Osteoblast (primary cell): ENCODE data around the gene NTNG2. TPM values are rescaled to one million over a fixed set of nuclear protein-coding genes. Genes with fewer than 3 reads are reported as not detected.

Experiments used
- DNase-seq: peaks from one replicate; pipeline ENCODE4 v3.0.0; 2011; ENCODE audit warnings: low spot score, mixed read lengths; ENCODE audit not compliant: insufficient read length; ENCODE audit errors: missing footprints
- H2AFZ ChIP-seq: 2 replicates; pipeline ENCODE4 v1.6.0; 2011; ENCODE audit warnings: mild to moderate bottlenecking, low read length
- H3K27ac ChIP-seq: 2 replicates; pipeline ENCODE4 v1.5.1; 2011; ENCODE audit warnings: mild to moderate bottlenecking, low read depth, low read length, moderate library complexity
- H3K27me3 ChIP-seq: 2 replicates; pipeline ENCODE4 v1.6.0; 2012; ENCODE audit warnings: mild to moderate bottlenecking, control low read depth, inconsistent platforms, low read length, moderate library complexity; ENCODE audit not compliant: insufficient read depth
- H3K36me3 ChIP-seq: 2 replicates; pipeline ENCODE4 v1.5.1; 2011; ENCODE audit warnings: mild to moderate bottlenecking, low read length, control low read depth, moderate library complexity; ENCODE audit not compliant: insufficient read depth
- H3K4me1 ChIP-seq: 2 replicates; pipeline ENCODE4 v1.5.1; 2011; ENCODE audit warnings: mild to moderate bottlenecking, low read length, control low read depth, moderate library complexity; ENCODE audit not compliant: insufficient read depth
- H3K4me2 ChIP-seq: 2 replicates; pipeline ENCODE4 v1.6.0; 2011; ENCODE audit warnings: mild to moderate bottlenecking, low read length; ENCODE audit not compliant: insufficient read depth
- H3K4me3 ChIP-seq: fragments of 200-600 bp; sonication (generic); 3 replicates; pipeline ENCODE4 v1.5.1; 2012; ENCODE audit warnings: mild to moderate bottlenecking, low read length, inconsistent platforms; ENCODE audit not compliant: insufficient read depth
- H3K79me2 ChIP-seq: 2 replicates; pipeline ENCODE4 v1.6.0; 2012; ENCODE audit warnings: mild to moderate bottlenecking, low read length, control low read depth, inconsistent platforms; ENCODE audit not compliant: insufficient read depth
- H3K9me3 ChIP-seq: 2 replicates; pipeline ENCODE4 v1.5.1; 2011; ENCODE audit warnings: low read depth, low read length, control low read depth
- H4K20me1 ChIP-seq: 2 replicates; pipeline ENCODE4 v1.6.0; 2012; ENCODE audit warnings: mild to moderate bottlenecking, low read length, control low read depth; ENCODE audit not compliant: insufficient read depth
- CTCF ChIP-seq: IDR thresholded peaks from 2 replicates; pipeline ENCODE4 v1.5.1; 2011; ENCODE audit warnings: mild to moderate bottlenecking, low read depth, low read length, moderate library complexity; ENCODE audit errors: extremely low read depth
- total RNA-seq: library from RNA; depleted of rRNA; stranded (reverse); fragments of >200 nt; gene quantifications from 2 replicates; pipeline ENCODE4 v1.2.3, GENCODE V29; 2012

NTNG2 gene
- total RNA-seq, 1 donor = 9.4 TPM

- H3K4me3 ChIP-seq = no peak overlapping the region
- TF ChIP-seq CTCF = no peak
These were observed 7.0 kb downstream of the NTNG2 start for GRCh38 chr9:132168851-132169250.

GRCh38 chr9:132169672-132170392 lies 8.0 kb downstream of the NTNG2 start:
- peaks cover 48% of the 10 kb centered on the region for H4K20me1 ChIP-seq
- peak; percentile 95 for DNase-seq
- H2AFZ ChIP-seq = no peak overlapping the region
- no peaks in the 10 kb centered on the region for H3K79me2 ChIP-seq
- H3K9me3 ChIP-seq = no peaks in the 10 kb centered on the region
- H3K36me3 ChIP-seq = no peaks in the 10 kb centered on the region
- no peak overlapping the region for H3K4me3 ChIP-seq
- H3K27ac ChIP-seq = no peak overlapping the region
- H3K4me1 ChIP-seq = no peaks in the 10 kb centered on the region
- peaks cover 38% of the 10 kb centered on the region for H3K27me3 ChIP-seq
- no peak overlapping the region for H3K4me2 ChIP-seq
- TF ChIP-seq CTCF = peak; percentile 78

More at GRCh38 chr9:132168851-132169250, 7.0 kb downstream of the NTNG2 start:
- no peaks in the 10 kb centered on the region for H3K4me1 ChIP-seq
- no peaks in the 10 kb centered on the region for H3K36me3 ChIP-seq
- H2AFZ ChIP-seq = no peak overlapping the region
- peak overlapping the region; percentile 23 for H3K4me2 ChIP-seq
- no peak for DNase-seq
- peaks cover 58% of the 10 kb centered on the region for H4K20me1 ChIP-seq
- no peaks in the 10 kb centered on the region for H3K9me3 ChIP-seq
- H3K79me2 ChIP-seq = no peaks in the 10 kb centered on the region
- peaks cover 47% of the 10 kb centered on the region for H3K27me3 ChIP-seq
- H3K27ac ChIP-seq = no peak overlapping the region

DNA sequence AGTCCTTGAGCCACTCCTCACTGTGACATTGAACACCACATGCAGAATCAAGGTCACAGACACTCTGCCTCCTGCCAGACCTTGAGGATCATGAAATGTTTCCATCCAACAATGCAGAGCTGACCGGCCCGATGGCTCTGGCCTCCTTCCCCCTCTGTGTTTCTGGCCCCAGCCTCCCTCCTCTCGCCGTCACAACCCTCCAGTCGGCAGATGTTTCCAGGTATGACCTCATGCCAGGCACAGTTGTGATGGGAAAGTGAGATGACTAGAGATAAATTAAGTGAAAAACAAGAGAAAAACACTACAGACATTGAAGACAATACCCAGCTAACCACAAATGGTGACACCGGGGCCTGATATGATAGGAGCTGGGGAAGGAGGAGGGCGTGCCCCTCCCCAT lies 9.8 kb downstream of the NTNG2 start:
- no peak overlapping the region for H3K4me2 ChIP-seq
- no peaks in the 10 kb centered on the region for H3K4me1 ChIP-seq
- H3K9me3 ChIP-seq = no peaks in the 10 kb centered on the region
- peak; percentile 73 for DNase-seq
- H3K79me2 ChIP-seq = no peaks in the 10 kb centered on the region
- H3K27me3 ChIP-seq = peaks cover 19% of the 10 kb centered on the region
- H3K4me3 ChIP-seq = no peak overlapping the region
- peaks cover 35% of the 10 kb centered on the region for H4K20me1 ChIP-seq
- no peak for TF ChIP-seq CTCF
- no peak overlapping the region for H3K27ac ChIP-seq
- no peak overlapping the region for H2AFZ ChIP-seq
- no peaks in the 10 kb centered on the region for H3K36me3 ChIP-seq

GRCh38 chr9:132172185-132172584 lies 10.3 kb downstream of the NTNG2 start:
- Histone ChIP-seq H3K27ac (no peak overlapping the region), H3K4me1 (no peaks in the 10 kb centered on the region), H3K4me3 (no peak overlapping the region), H4K20me1 (peaks cover 31% of the 10 kb centered on the region), H3K79me2 (no peaks in the 10 kb centered on the region), H3K9me3 (no peaks in the 10 kb centered on the region), H3K27me3 (peaks cover 14% of the 10 kb centered on the region), H2AFZ (no peak overlapping the region), H3K36me3 (no peaks in the 10 kb centered on the region), H3K4me2 (no peak overlapping the region)
- no peak for DNase-seq
- no peak for TF ChIP-seq CTCF
